ENCODE results near the gene MPDZ.

MPDZ gene

GRCh38 chr9:13175732-13176131 is 103.8 kb downstream of the MPDZ start:
- Histone ChIP-seq H3F3A (ENCODE audit: insufficient read depth) (no peaks in the 10 kb centered on the region), H3K79me2 (ENCODE audit: insufficient read depth, low read length) (no peaks in the 10 kb centered on the region), H3K4me3 (ENCODE audit: insufficient read depth, low read length, poor library complexity, severe bottlenecking) (no peak overlapping the region), H3K9me2 (replicated peaks; ENCODE audit: insufficient read depth, low read length) (no peaks in the 10 kb centered on the region), H3K9me3 (ENCODE audit: insufficient read depth, low read length) (no peaks in the 10 kb centered on the region), H3K9ac (ENCODE audit: low read length) (no peak overlapping the region), H3K36me3 (ENCODE audit: low read length) (no peaks in the 10 kb centered on the region), H3K4me2 (ENCODE audit: low read depth, low read length, poor library complexity, severe bottlenecking) (no peak overlapping the region), H4K20me1 (ENCODE audit: low read depth, low read length) (no peaks in the 10 kb centered on the region), H3K27me3 (ENCODE audit: low read length) (no peaks in the 10 kb centered on the region), H2AFZ (ENCODE audit: low read depth, low read length, severe bottlenecking) (no peak overlapping the region), H3K27ac (ENCODE audit: low read depth, low read length) (no peak overlapping the region)
- TF ChIP-seq EZH2phosphoT487 (conservative IDR thresholded peaks at IDR 0.05; ENCODE audit: low read length), result no peak
- TF ChIP-seq, protein P1, sequence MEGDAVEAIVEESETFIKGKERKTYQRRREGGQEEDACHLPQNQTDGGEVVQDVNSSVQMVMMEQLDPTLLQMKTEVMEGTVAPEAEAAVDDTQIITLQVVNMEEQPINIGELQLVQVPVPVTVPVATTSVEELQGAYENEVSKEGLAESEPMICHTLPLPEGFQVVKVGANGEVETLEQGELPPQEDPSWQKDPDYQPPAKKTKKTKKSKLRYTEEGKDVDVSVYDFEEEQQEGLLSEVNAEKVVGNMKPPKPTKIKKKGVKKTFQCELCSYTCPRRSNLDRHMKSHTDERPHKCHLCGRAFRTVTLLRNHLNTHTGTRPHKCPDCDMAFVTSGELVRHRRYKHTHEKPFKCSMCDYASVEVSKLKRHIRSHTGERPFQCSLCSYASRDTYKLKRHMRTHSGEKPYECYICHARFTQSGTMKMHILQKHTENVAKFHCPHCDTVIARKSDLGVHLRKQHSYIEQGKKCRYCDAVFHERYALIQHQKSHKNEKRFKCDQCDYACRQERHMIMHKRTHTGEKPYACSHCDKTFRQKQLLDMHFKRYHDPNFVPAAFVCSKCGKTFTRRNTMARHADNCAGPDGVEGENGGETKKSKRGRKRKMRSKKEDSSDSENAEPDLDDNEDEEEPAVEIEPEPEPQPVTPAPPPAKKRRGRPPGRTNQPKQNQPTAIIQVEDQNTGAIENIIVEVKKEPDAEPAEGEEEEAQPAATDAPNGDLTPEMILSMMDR (IDR thresholded peaks at IDR 0.05; ENCODE audit: insufficient read depth, low read length, poor library complexity, severe bottlenecking), result no peak

DNA sequence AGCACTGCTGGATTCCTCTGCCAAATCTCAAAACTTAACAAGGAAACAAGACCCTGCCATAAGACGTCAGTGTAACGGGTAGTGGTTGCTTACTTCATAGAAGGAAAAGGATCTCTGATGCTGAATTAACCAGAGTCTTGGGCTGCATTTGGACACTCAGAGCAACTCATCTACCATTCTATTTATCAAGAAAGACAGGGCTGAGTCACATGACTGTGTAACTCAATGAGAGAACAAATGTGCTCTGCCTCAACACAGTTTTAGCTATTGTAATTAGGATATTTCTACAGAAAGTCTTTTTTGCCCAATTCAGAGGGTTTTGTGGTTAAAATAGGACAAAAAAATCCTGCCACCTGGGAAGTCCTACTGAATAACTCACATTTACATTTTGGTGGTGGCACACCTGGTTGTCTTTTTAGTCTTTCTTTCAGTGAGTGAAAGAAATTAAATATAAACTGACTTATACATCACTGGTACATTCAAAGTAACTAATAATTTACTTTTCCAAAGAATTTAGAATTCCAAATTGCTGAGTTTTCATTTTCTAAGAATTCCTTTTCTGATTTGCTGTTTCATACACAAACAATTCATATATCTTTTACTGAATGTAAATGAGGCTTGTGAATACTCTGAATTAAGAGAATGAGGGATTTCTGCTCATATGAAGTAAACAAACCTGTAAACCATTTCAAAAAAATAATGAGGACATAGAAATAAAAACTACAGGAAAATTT is 104.4 kb downstream of the MPDZ start:
- Histone ChIP-seq H3K9me2 (replicated peaks; ENCODE audit: insufficient read depth, low read length) (no peaks in the 10 kb centered on the region), H3K79me2 (ENCODE audit: insufficient read depth, low read length) (no peaks in the 10 kb centered on the region), H3K36me3 (ENCODE audit: low read length) (no peaks in the 10 kb centered on the region), H4K20me1 (ENCODE audit: low read depth, low read length) (no peaks in the 10 kb centered on the region), H3K9me3 (ENCODE audit: insufficient read depth, low read length) (no peaks in the 10 kb centered on the region), H3K27me3 (ENCODE audit: low read length) (no peaks in the 10 kb centered on the region), H3K4me2 (ENCODE audit: low read depth, low read length, poor library complexity, severe bottlenecking) (no peak overlapping the region), H3K27ac (ENCODE audit: low read depth, low read length) (no peak overlapping the region), H3F3A (ENCODE audit: insufficient read depth) (no peaks in the 10 kb centered on the region), H3K4me3 (ENCODE audit: insufficient read depth, low read length, poor library complexity, severe bottlenecking) (no peak overlapping the region), H3K9ac (ENCODE audit: low read length) (no peak overlapping the region), H2AFZ (ENCODE audit: low read depth, low read length, severe bottlenecking) (no peak overlapping the region)
- TF ChIP-seq, protein P1 (IDR thresholded peaks at IDR 0.05; ENCODE audit: insufficient read depth, low read length, poor library complexity, severe bottlenecking), result no peak
- TF ChIP-seq EZH2phosphoT487 (conservative IDR thresholded peaks at IDR 0.05; ENCODE audit: low read length), result no peak

DNA sequence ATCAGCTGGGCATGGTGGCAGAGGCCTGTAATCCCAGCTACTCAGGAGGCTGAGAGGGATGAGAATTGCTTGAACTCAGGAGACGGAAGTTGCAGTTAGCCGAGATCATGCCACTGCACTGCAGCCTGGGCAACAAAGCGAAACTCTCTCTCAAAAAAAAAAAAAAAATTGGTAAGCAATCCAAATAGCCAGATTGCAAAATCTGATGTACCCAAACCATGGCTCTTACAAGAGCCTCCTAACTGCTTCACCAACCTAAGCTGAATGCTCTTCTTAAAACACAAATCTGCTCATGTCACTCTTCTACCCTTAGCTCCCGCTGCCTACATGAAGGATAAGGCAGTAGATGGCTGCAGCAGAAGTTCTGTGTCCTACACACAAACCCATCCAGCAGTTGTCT is 105.9 kb downstream of the MPDZ start:
- Histone ChIP-seq H3K9ac (ENCODE audit: low read length) (no peak overlapping the region), H4K20me1 (ENCODE audit: low read depth, low read length) (no peaks in the 10 kb centered on the region), H3K27me3 (ENCODE audit: low read length) (no peaks in the 10 kb centered on the region), H3K9me3 (ENCODE audit: insufficient read depth, low read length) (no peaks in the 10 kb centered on the region), H3K4me2 (ENCODE audit: low read depth, low read length, poor library complexity, severe bottlenecking) (no peak overlapping the region), H3K79me2 (ENCODE audit: insufficient read depth, low read length) (no peaks in the 10 kb centered on the region), H3K36me3 (ENCODE audit: low read length) (no peaks in the 10 kb centered on the region), H3K27ac (ENCODE audit: low read depth, low read length) (no peak overlapping the region), H2AFZ (ENCODE audit: low read depth, low read length, severe bottlenecking) (no peak overlapping the region), H3K4me3 (ENCODE audit: insufficient read depth, low read length, poor library complexity, severe bottlenecking) (no peak overlapping the region), H3F3A (ENCODE audit: insufficient read depth) (no peaks in the 10 kb centered on the region), H3K9me2 (replicated peaks; ENCODE audit: insufficient read depth, low read length) (no peaks in the 10 kb centered on the region)
- no peak for TF ChIP-seq EZH2phosphoT487 (conservative IDR thresholded peaks at IDR 0.05; ENCODE audit: low read length)
- TF ChIP-seq, protein P1 (IDR thresholded peaks at IDR 0.05; ENCODE audit: insufficient read depth, low read length, poor library complexity, severe bottlenecking), result no peak

Data from SU-DHL-6 (cell line).